Testis (tissue), 2 donors: ENCODE measurements around the gene HYKK.

ENCODE experiments used
- CTCF ChIP-seq, 3 experiments: fragments of 450-650 bp in 2 of 3; fragments of 200-600 bp in 1 of 3; sonication (generic) in 1 of 3; IDR thresholded peaks; one replicate each; pipeline ENCODE4 v1.5.1; 2016 to 2019; ENCODE audit warnings: antibody characterized with exemption in 3 of 3, mild to moderate bottlenecking in 2 of 3, moderate library complexity in 1 of 3
- POLR2A ChIP-seq: fragments of 450-650 bp; IDR thresholded peaks from one replicate; pipeline ENCODE4 v1.6.1; 2017; ENCODE audit warnings: antibody characterized with exemption, mild to moderate bottlenecking, moderate library complexity

- TF ChIP-seq CTCF (IDR thresholded peaks at IDR 0.05) (no peak), POLR2A (no peak)
Measured at GRCh38 chr15:78563092-78563491, 55.7 kb downstream of the HYKK start.
